CD4-positive, alpha-beta T cell treated with Interleukin-12 subunit alpha and Interleukin-12 subunit beta, for 1 hour (primary cell): ENCODE measurements around the gene TMBIM4.

ENCODE experiments used
- DNase-seq: peaks from one replicate; pipeline ENCODE4 v3.0.0-alpha.2; 2020

TMBIM4 gene

DNA sequence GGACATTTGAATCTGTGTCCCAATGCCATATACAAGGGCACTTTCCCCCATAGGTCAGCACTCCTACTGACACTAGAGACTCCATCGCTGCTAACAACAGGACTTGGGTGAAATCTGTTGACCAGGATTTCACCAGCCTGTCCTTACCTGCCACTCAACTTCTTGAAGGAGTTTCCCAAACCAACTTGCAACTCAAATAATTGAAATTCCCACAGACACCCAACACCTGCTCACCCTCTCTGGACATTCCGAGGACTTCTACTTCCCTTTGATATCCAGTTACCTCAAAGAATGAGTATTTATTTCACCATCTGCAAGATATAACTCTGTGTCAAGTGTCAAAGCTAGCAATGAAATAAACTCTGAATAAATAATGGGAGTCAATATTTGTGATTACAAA is 83.8 kb downstream of the TMBIM4 start:
- no peak for DNase-seq
